ENCODE data around the gene TMSB10.
A peak's percentile ranks its signal among the peaks of the same experiment; 100 is the strongest.

TMSB10 gene

GRCh38 chr2:84880645-84881521 is 24.6 kb upstream of the TMSB10 start, which contains the start of gene TRABD2A:
Gene TRABD2A (minus strand): TSS chr2:84881084. CDS start chr2:84881039, 45 bp downstream.
- DNase-seq, result peak; percentile 81 to 83

GRCh38 chr2:84881581-84882413 is 23.7 kb upstream of the TMSB10 start:
- DNase-seq, result peak; percentile 93 to 94

- no peak for DNase-seq
Measured at GRCh38 chr2:84882414-84882738, 23.1 kb upstream of the TMSB10 start.

DNA sequence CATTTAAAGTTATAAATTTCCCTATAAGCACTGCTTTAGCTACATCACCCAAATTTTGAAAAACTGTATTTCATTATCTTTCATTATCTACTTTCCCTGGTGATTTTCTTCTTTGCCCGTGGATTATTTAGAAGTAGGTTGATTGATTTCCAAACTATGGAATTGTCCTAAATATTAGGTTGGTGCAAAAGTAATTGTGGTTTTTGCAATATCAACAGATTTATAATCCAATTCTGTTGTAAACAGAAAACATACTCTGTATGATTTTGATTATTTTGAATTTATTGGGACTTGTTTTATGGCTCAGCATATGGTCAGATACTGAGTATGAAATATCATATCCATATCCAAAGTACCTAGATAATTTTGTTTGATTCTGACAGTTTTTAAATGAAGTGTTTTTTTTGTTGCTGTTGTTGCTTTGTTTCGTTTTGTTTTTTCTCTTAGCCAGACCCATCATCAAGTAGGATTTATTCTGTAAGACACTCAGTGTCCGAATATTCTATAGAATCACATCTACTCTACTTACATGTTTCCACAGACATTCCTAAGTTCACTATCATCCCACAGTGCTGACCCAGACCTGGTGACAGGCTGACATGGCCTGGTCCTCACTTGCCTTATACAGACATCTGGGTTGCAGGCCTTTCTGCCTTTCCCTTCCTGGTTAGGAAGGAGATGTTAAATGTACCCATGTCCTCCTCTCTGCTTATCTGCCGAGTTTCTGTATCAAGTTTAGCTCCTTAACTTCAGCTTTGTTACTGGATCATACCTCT is 22.5 kb upstream of the TMSB10 start:
- no peak for DNase-seq

DNA sequence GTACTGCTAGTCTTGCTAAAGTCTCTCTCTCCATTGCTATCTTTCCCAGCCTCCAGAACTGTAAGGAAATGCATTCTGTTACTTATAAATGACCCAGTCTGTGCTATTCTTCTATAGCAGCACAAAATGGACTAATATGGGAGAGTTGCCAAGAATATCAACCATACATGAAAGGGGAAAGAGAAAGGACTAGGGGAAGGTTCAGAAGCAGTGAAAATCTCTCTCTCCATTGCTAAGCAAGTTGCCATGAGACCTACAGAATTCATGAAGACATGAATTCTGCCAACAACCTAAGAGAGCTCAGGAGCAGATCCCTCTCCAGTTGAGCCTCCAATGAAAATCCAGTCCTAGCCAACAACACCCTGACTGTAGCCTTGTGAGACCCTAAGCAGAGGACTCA is 21.0 kb upstream of the TMSB10 start:
- DNase-seq, result no peak

DNA sequence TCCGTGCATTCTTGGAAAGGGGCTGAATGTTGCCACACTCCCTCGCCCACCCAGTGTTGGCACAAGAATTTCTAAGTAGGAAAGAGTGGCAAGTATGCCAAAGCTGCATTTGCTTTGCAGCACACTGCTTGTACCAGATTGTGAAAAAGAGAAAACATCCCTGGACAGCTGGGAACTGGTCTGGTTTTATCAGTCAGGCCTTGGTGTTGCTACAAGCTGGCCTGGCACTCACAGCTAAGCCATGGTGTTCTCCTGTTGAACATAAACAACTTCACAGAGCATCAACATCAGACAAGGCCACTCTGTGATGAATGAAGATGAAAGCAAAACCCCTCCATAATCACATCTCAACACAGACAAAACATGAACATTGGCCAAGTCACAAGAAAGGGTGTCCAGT is 20.3 kb upstream of the TMSB10 start:
- DNase-seq, result peak in 1 of 2 experiments; percentile 12

DNA sequence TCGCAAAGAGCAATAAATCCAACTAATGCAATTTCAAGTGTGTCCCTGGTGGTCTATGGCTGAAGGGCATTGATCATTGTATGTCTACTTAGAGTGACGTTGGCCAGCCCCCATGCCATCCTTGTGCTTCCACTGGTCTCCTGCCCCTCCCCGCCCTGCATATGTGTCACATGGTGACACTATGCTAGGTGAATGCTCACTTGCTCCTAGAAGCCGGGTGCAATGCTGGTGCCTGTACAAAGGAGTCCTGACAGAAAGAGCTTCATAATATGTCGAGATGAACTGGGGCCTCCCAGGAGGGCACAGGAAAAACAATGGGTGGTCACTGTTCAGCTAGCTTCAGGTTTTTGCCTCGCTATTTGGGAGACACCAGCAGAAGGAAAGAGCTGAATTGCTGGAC is 18.7 kb upstream of the TMSB10 start:
- DNase-seq, result peak; percentile 21

DNA sequence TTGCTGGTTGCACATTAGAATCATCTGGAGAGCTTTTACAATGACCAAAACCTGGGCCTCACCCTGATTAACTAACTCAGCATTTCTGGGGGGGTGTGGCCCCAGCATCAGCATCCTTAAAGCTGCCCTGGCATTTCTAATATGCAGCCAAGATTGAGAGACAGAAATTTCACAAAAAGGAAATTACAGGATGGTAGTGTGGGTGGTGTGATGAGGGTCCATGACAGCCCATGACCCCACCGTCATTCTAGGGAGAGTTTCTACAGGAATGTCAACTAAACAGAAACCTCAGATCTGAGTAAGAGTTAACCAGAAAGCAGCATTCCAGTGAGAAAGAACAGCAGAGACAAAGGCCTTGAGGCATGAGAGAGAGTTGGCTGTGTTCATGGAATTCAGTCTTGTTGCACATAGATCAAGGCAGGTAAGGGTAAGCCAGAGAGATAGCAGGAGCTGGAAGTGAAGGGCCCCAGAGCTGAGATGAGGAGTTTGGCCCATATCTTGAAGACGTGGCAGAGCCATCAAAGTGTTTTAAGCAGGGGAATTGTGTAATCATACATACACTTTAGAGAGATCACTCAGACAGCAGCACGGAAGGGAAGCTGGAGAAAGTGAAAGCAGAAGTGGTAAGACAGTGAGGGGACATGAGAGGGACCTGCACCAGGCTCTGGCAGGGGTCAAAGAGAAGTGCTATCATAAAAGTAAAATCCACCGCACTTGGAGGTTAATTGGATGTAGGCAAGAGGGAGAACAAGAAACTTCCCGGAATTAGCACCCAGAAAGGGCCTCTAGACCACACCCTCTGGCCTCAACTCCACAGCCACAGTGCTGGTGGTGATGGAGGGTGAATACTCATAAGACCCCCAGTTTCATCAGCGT is 16.8 kb upstream of the TMSB10 start:
- DNase-seq, result peak; percentile 60 to 66

DNA sequence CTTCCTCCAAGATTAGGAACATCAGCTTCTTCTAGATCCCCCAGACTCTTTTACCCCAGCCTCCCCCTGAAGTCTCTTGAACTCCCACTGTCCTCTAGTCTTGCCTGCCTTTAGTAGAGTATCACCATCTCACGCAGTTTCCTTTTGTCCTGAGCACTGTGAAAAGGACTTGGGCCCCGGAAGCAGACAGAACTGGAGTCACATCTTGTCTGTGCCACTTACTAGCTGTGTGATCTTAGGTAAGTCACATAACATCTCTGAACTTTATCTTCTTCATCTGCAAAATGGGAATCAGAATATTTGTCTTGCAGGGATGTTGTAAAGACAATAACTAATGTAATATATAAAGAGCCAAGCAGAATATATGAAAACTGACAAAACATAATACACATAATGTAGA is 16.1 kb upstream of the TMSB10 start:
- no peak for DNase-seq

- DNase-seq, result peak in 1 of 2 experiments; percentile 16
Measured at GRCh38 chr2:84891355-84892010, 14.0 kb upstream of the TMSB10 start.

GRCh38 chr2:84894131-84894586 is 11.3 kb upstream of the TMSB10 start:
- DNase-seq, result peak; percentile 48 to 54

DNA sequence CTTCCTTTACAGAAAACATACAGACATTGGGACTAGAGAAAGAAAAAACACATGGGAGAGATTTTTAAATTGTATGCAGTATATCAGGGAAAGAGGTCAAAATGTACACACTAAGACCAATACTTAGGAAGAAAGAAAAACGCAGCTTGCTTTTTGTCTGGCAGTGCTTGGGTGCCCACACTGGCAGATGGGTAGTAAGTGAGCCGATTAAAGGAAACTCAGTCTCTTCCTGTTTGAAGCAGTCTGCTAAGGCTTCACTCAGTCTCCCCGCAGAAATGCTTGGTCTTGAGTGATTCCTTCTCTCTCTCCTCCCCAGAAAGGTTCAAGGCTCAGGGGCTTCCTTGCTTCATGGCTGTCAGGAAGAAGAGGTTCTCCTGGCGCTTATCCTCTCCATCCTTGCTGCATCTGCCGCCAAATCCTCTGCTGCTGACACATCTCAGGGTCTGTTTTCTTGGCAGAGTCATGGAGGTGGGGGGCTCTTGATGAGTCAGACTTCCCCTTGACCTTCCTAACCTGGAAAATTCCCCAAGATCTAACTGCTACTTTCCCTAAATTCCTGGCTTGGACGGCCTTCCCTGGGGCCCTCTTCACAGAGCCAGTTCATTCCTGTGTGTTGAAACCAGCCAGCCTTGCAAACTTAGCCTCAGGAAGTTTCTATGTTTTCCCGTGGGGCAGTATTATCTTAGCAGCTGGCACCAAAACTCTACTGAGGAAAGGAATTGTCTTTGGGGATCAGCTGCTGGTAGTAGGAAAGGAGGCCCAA is 10.5 kb upstream of the TMSB10 start:
- DNase-seq, result peak; percentile 36 to 41

- no peak for DNase-seq
Measured at GRCh38 chr2:84896567-84896966, 8.9 kb upstream of the TMSB10 start.

DNA sequence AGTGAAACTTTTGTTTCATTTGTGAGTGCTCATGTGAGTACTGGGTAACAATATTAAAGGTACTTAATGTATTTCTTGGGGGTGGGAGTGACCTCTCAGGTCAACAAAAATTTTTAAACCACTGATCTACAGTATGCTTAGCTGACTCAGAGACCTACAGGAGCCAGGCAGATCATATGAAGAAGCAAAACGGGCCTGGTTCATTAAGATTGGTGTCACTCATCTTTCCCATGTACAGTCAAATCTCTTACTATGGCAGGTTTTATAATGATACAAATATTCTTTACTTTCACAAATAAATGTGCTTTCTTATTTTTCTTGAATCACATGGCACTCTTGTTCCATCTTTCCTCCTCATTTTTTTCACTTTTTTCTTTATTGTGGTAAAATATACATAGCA is 7.7 kb upstream of the TMSB10 start:
- peak in 1 of 2 experiments; percentile 7 for DNase-seq

- DNase-seq, result peak in 1 of 2 experiments; percentile 9
Measured at GRCh38 chr2:84899304-84900204, 5.9 kb upstream of the TMSB10 start.

GRCh38 chr2:84900971-84901370 is 4.5 kb upstream of the TMSB10 start:
- DNase-seq, result no peak

DNA sequence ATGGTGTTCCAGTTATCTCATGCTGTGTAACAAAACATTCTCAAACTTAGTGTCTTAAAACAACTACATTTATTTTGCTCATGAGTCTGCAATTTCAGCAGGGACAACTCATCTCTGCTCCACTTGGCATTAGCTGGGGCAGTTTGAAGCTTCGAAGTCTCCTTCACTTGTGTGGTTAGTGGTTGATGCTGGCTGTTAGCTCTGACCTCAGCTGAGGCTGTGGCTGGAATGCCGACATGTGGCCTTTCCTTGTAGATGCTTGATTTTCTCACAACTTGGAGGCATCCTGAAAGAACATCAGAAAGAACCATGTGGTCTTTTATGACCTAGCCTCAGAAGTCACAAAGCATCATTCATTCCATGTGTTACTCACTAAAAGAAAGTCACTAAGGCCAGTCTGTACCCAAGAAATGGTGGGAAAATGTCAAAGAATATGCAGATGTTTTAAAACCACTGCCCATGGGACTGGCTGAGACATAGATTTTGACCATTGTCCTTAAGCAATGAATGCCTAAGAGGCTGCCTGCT is 3.8 kb upstream of the TMSB10 start:
- DNase-seq, result peak in 1 of 2 experiments; percentile 20

DNA sequence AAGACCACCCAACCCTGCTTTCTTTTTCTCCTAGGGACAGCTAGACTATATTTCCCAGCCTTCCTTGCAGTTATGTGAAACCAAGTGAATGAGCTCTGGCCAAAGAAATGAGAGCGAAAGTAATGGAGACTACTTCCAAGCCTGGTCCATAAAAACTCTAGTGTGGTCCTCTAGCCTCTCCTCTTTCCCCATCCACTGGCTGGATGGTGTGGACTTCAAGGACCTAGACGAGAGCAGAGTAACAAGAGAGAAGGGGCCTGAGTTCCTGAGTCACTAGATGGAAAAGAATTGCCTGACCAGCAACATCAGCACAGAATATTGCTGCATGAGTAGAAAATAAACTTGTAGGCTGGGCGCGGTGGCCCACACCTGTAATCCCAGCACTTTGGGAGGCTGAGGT is 2.9 kb upstream of the TMSB10 start:
- DNase-seq, result no peak

GRCh38 chr2:84904151-84904550 is 1.3 kb upstream of the TMSB10 start:
- DNase-seq, result peak in 1 of 2 experiments; percentile 35

Data from activated T-cell treated with anti-CD3 and anti-CD28 coated beads, Interleukin-2, amount 50 U/mL, for 48 hours (primary cell).